ENCODE data around the gene OTOG. TPM values are rescaled to one million over a fixed set of nuclear protein-coding genes. Genes with fewer than 3 reads are reported as not detected.

OTOG gene
- total and polyA plus RNA-seq, 4 donors = 0.11 TPM; not detected in 3

- no peak for DNase-seq
Measured at GRCh38 chr11:17645190-17645970, 98.3 kb downstream of the OTOG start.

GRCh38 chr11:17646451-17647145 is 99.5 kb downstream of the OTOG start:
- no peak overlapping the region for H3K4me3 ChIP-seq
- DNase-seq (no peak), ATAC-seq (ENCODE audit: insufficient read depth, low FRiP score) (no peak)
- H3K4me1 ChIP-seq (ENCODE audit: control insufficient read depth in 5 of 5, insufficient read depth in 5 of 5, low read length in 5 of 5) = no peaks in the 10 kb centered on the region
- H3K9me3 ChIP-seq (ENCODE audit: control insufficient read depth in 4 of 4, insufficient read depth in 3 of 4, low read length in 3 of 4) = peaks cover 0 to 20% (median 1%) of the 10 kb centered on the region in 4 donors
- H3K27me3 ChIP-seq (ENCODE audit: control insufficient read depth in 3 of 3, insufficient read depth in 3 of 3, low read length in 2 of 3) = peaks cover 0 to 8% (median 5%) of the 10 kb centered on the region in 3 donors
- H3K9ac ChIP-seq (ENCODE audit: insufficient read depth in 1 of 2, low read length in 2 of 2) = no peak overlapping the region
- no peak for TF ChIP-seq CTCF (IDR thresholded peaks at IDR 0.05; ENCODE audit: control extremely low read depth, extremely low read depth)
- WGBS, 2 donors = 70 to 84% methylated on average over 8 of the region's 8 CpGs
- H3K27ac ChIP-seq (ENCODE audit: low read depth in 1 of 2, low read length in 1 of 2) = no peak overlapping the region
- no peaks in the 10 kb centered on the region for H3K36me3 ChIP-seq (ENCODE audit: control insufficient read depth in 4 of 4, insufficient read depth in 4 of 4, low read length in 4 of 4)

More at GRCh38 chr11:17645190-17645970, 98.3 kb downstream of the OTOG start:
- Histone ChIP-seq H3K9me3 (ENCODE audit: control insufficient read depth in 4 of 4, insufficient read depth in 3 of 4, low read length in 3 of 4) (peaks cover 0 to 15% (median 1%) of the 10 kb centered on the region in 4 donors), H3K36me3 (ENCODE audit: control insufficient read depth in 4 of 4, insufficient read depth in 4 of 4, low read length in 4 of 4) (no peaks in the 10 kb centered on the region), H3K27me3 (ENCODE audit: control insufficient read depth in 3 of 3, insufficient read depth in 3 of 3, low read length in 2 of 3) (peaks cover 0 to 5% (median 5%) of the 10 kb centered on the region in 3 donors), H3K27ac (ENCODE audit: low read depth in 1 of 2, low read length in 1 of 2) (no peak overlapping the region), H3K9ac (ENCODE audit: insufficient read depth in 1 of 2, low read length in 2 of 2) (no peak overlapping the region), H3K4me3 (no peak overlapping the region), H3K4me1 (ENCODE audit: control insufficient read depth in 5 of 5, insufficient read depth in 5 of 5, low read length in 5 of 5) (no peaks in the 10 kb centered on the region)
- no peak for TF ChIP-seq CTCF (IDR thresholded peaks at IDR 0.05; ENCODE audit: control extremely low read depth, extremely low read depth)
- no peak for ATAC-seq (ENCODE audit: insufficient read depth, low FRiP score)
- 89 to 92% methylated on average over 15 of the region's 15 CpGs for WGBS, 2 donors

- Histone ChIP-seq H3K9ac (ENCODE audit: insufficient read depth in 1 of 2, low read length in 2 of 2) (no peak overlapping the region), H3K4me3 (no peak overlapping the region), H3K36me3 (ENCODE audit: control insufficient read depth in 4 of 4, insufficient read depth in 4 of 4, low read length in 4 of 4) (no peaks in the 10 kb centered on the region), H3K4me1 (ENCODE audit: control insufficient read depth in 5 of 5, insufficient read depth in 5 of 5, low read length in 5 of 5) (no peaks in the 10 kb centered on the region), H3K9me3 (ENCODE audit: control insufficient read depth in 4 of 4, insufficient read depth in 3 of 4, low read length in 3 of 4) (peaks cover 0 to 24% (median 1%) of the 10 kb centered on the region in 4 donors), H3K27ac (ENCODE audit: low read depth in 1 of 2, low read length in 1 of 2) (no peak overlapping the region), H3K27me3 (ENCODE audit: control insufficient read depth in 3 of 3, insufficient read depth in 3 of 3, low read length in 2 of 3) (peaks cover 0 to 8% (median 5%) of the 10 kb centered on the region in 3 donors)
- WGBS, 2 donors = 68 to 87% methylated on average over 4 of the region's 4 CpGs
- no peak for TF ChIP-seq CTCF (IDR thresholded peaks at IDR 0.05; ENCODE audit: control extremely low read depth, extremely low read depth)
- DNase-seq = no peak
- ATAC-seq (ENCODE audit: insufficient read depth, low FRiP score) = no peak
Measured at GRCh38 chr11:17648528-17648927, 101.5 kb downstream of the OTOG start.
